Liver (tissue), 9 donors: Measurements from ENCODE around the gene LRRC74B. TPM values are rescaled to one million over a fixed set of nuclear protein-coding genes. Genes with fewer than 3 reads are reported as not detected.

ENCODE experiments used
- DNase-seq: peaks from one replicate; pipeline ENCODE4 v3.0.0-alpha.2; 2017; ENCODE audit warnings: low spot score
- H3K27ac ChIP-seq, 2 donors: one replicate each; pipeline ENCODE4 v1.7.0; 2013; ENCODE audit warnings: inconsistent platforms in 2 of 2, low read length in 2 of 2, control low read depth in 1 of 2, low read depth in 1 of 2, mild to moderate bottlenecking in 1 of 2
- H3K27me3 ChIP-seq, 4 donors: one replicate each; pipeline versions ENCODE4 v1.6.1 to v1.7.0; 2013; ENCODE audit warnings: low read length in 3 of 4, inconsistent platforms in 1 of 4, mild to moderate bottlenecking in 1 of 4, moderate library complexity in 1 of 4; ENCODE audit not compliant: control insufficient read depth in 4 of 4, insufficient read depth in 4 of 4
- H3K36me3 ChIP-seq, 4 donors: one replicate each; pipeline versions ENCODE4 v1.6.1 to v1.7.0; 2013; ENCODE audit warnings: low read length in 3 of 4, mild to moderate bottlenecking in 3 of 4, low read depth in 1 of 4, moderate library complexity in 1 of 4; ENCODE audit not compliant: control insufficient read depth in 4 of 4, insufficient read depth in 3 of 4
- H3K4me1 ChIP-seq, 4 donors: one replicate each; pipeline versions ENCODE4 v1.6.1 to v1.7.0; 2013; ENCODE audit warnings: low read length in 3 of 4, mild to moderate bottlenecking in 3 of 4, moderate library complexity in 1 of 4; ENCODE audit not compliant: control insufficient read depth in 4 of 4, insufficient read depth in 4 of 4
- H3K4me3 ChIP-seq, 3 donors: one replicate each; pipeline versions ENCODE4 v1.6.1 to v1.7.0; 2013; ENCODE audit warnings: low read length in 3 of 3, control low read depth in 1 of 3, low read depth in 1 of 3, mild to moderate bottlenecking in 1 of 3
- H3K9ac ChIP-seq, 2 donors: one replicate each; pipeline ENCODE4 v1.7.0; 2013; ENCODE audit warnings: low read length in 2 of 2, mild to moderate bottlenecking in 2 of 2, moderate library complexity in 2 of 2, control low read depth in 1 of 2, low read depth in 1 of 2
- H3K9me3 ChIP-seq, 4 donors: one replicate each; pipeline versions ENCODE4 v1.6.1 to v1.7.0; 2013; ENCODE audit warnings: low read length in 3 of 4; ENCODE audit not compliant: control insufficient read depth in 4 of 4
- CTCF ChIP-seq: fragments of 150-350 bp; IDR thresholded peaks from 2 replicates; pipeline ENCODE4 v1.5.1; 2017; ENCODE audit warnings: improper control_type of control experiment, low read depth, low read length; ENCODE audit not compliant: missing input control
- FOXA2 ChIP-seq: IDR thresholded peaks from 2 replicates; pipeline ENCODE4 v1.6.1; 2016; ENCODE audit warnings: antibody characterized with exemption
- GABPA ChIP-seq, 2 donors: IDR thresholded peaks in 1 of 2; conservative IDR thresholded peaks in 1 of 2; 2 replicates each; pipeline ENCODE4 v1.6.1; 2016; ENCODE audit warnings: antibody characterized with exemption in 2 of 2, mild to moderate bottlenecking in 1 of 2, moderate library complexity in 1 of 2
- HNF4A ChIP-seq, 2 donors: conservative IDR thresholded peaks; 2 replicates each; pipeline ENCODE4 v1.6.1; 2016; ENCODE audit warnings: antibody characterized with exemption in 2 of 2, mild to moderate bottlenecking in 2 of 2
- HNF4G ChIP-seq: IDR thresholded peaks from 2 replicates; pipeline ENCODE4 v1.6.1; 2016; ENCODE audit warnings: antibody characterized with exemption
- NR2F2 ChIP-seq: IDR thresholded peaks from 2 replicates; pipeline ENCODE4 v1.6.1; 2016; ENCODE audit warnings: antibody characterized with exemption
- REST ChIP-seq: IDR thresholded peaks from 2 replicates; pipeline ENCODE4 v1.6.1; 2016; ENCODE audit warnings: antibody characterized with exemption, mild to moderate bottlenecking
- RXRA ChIP-seq, 2 donors: IDR thresholded peaks; 2 replicates each; pipeline ENCODE4 v1.6.1; 2017 to 2018; ENCODE audit warnings: antibody characterized with exemption in 2 of 2, mild to moderate bottlenecking in 1 of 2
- SP1 ChIP-seq: IDR thresholded peaks from 2 replicates; pipeline ENCODE4 v1.6.1; 2018; ENCODE audit warnings: antibody characterized with exemption, mild to moderate bottlenecking
- TAF1 ChIP-seq: conservative IDR thresholded peaks from 2 replicates; pipeline ENCODE4 v1.6.1; 2016; ENCODE audit warnings: antibody characterized with exemption, mild to moderate bottlenecking
- YY1 ChIP-seq: IDR thresholded peaks from 2 replicates; pipeline ENCODE4 v1.6.1; 2016; ENCODE audit warnings: antibody characterized with exemption, mild to moderate bottlenecking
- ZBTB33 ChIP-seq: IDR thresholded peaks from 2 replicates; pipeline ENCODE4 v1.6.1; 2016; ENCODE audit warnings: antibody characterized with exemption
- WGBS: extraction: QIAGEN DNeasy Blood & Tissue Kit; methylation state at CpG from one replicate; pipeline ENCODE4 v1.1.7; 2013; 5-methylcytosine and 5-hydroxymethylcytosine counted together
- polyA plus RNA-seq, 2 donors: library from polyadenylated mRNA; stranded (reverse) in 1 of 2; unstranded in 1 of 2; fragments of 200-250 nt in 1 of 2; fragments of >200 nt in 1 of 2; fragmentation: Nextera tagmentation in 1 of 2; extraction: Ambion mirVana in 1 of 2; gene quantifications; one replicate each; pipeline versions ENCODE4 v1.2.1 to v1.2.3, GENCODE V29; 2013 to 2015
- total RNA-seq, 2 donors: library from RNA; depleted of rRNA; stranded (reverse); fragments of >200 nt; gene quantifications; one replicate each; pipeline ENCODE4 v1.2.3, GENCODE V29; 2014
- donor health status: healthy.
- donor health status: healthy.
- donor health status: healthy.
- donor health status: healthy.
- donor health status: healthy.

LRRC74B gene
- total and polyA plus RNA-seq, 4 donors = not detected

GRCh38 chr22:21054714-21055563 lies 9.2 kb downstream of the LRRC74B start:
- TF ChIP-seq REST = no peak
- TF ChIP-seq FOXA2 = no peak
- no peak for TF ChIP-seq NR2F2
- TF ChIP-seq GABPA (IDR thresholded peaks at IDR 0.05 in 1 of 2, conservative IDR thresholded peaks at IDR 0.05 in 1 of 2) = no peak
- no peak for TF ChIP-seq HNF4G
- no peak for TF ChIP-seq YY1
- no peaks in the 10 kb centered on the region for H3K27me3 ChIP-seq
- H3K9me3 ChIP-seq = no peaks in the 10 kb centered on the region
- no peak overlapping the region for H3K27ac ChIP-seq
- H3K36me3 ChIP-seq = no peaks in the 10 kb centered on the region
- no peak overlapping the region for H3K4me3 ChIP-seq
- no peak overlapping the region for H3K9ac ChIP-seq
- H3K4me1 ChIP-seq = no peaks in the 10 kb centered on the region
- no peak for DNase-seq
- 92% methylated on average over 11 of the region's 11 CpGs for WGBS

- Histone ChIP-seq H3K9ac (no peak overlapping the region), H3K4me1 (no peaks in the 10 kb centered on the region), H3K27ac (no peak overlapping the region), H3K36me3 (no peaks in the 10 kb centered on the region), H3K9me3 (no peaks in the 10 kb centered on the region), H3K27me3 (no peaks in the 10 kb centered on the region), H3K4me3 (no peak overlapping the region)
- no peak for DNase-seq
- TF ChIP-seq ZBTB33 (no peak), NR2F2 (no peak)
- 73% methylated on average over 4 of the region's 4 CpGs for WGBS
Observed at GRCh38 chr22:21055564-21055834, 9.8 kb downstream of the LRRC74B start.

GRCh38 chr22:21055880-21056319 lies 10.2 kb downstream of the LRRC74B start:
- no peak for DNase-seq
- WGBS = 72% methylated on average over 7 of the region's 7 CpGs
- Histone ChIP-seq H3K27me3 (no peaks in the 10 kb centered on the region), H3K9ac (no peak overlapping the region), H3K27ac (no peak overlapping the region), H3K9me3 (no peaks in the 10 kb centered on the region), H3K4me1 (no peaks in the 10 kb centered on the region), H3K4me3 (no peak overlapping the region), H3K36me3 (no peaks in the 10 kb centered on the region)
- TF ChIP-seq HNF4A (conservative IDR thresholded peaks at IDR 0.05) (no peak), ZBTB33 (no peak), HNF4G (no peak), RXRA (IDR thresholded peaks at IDR 0.05) (no peak), GABPA (IDR thresholded peaks at IDR 0.05 in 1 of 2, conservative IDR thresholded peaks at IDR 0.05 in 1 of 2) (no peak), SP1 (no peak), REST (no peak), CTCF (no peak), TAF1 (no peak)
